CD1c-positive myeloid dendritic cell (primary cell): ENCODE data around the gene ABCC9.

Source experiments
- DNase-seq: peaks from one replicate; pipeline ENCODE4 v3.0.0-alpha.2; 2016; ENCODE audit errors: extremely low spot score

ABCC9 gene

DNA sequence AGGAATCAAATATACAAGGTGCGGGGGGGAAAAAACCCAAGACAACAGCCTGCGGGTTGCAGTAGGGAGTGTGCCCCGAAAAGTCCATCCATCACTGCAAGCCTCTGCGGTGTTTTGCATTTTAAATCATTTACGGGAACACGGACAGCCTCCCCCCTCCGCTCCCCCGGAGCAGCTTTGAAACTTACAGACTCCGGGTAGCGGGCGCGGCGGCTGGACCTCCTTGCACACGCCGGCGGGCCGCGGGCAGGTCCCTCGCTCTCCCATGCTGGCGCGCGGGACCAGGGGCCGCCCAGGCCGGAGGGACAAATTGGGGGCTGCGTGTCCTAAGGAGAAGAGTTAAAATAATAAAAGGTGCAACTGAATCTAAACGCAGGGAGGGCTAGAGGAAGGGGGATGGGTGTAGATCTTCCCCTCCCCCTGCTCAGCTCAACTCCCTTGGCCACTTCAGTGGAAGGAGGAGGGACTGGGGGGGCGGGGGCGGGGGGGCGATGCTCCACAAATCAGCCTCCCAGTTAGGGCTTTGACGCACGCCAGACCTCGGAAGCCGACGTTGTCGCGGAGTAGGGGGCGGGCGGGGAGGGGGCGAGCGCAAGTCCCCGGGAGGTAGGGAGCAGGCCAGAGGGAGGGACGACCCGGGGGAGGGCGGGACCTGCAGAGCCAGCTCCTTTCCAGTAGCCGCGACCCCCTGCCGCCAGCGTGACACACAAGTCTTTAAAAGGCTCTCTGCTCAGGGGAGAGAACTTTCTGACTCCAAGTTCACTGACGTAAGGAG is 166.7 kb downstream of the ABCC9 start, which contains the start of gene KCNJ8:
TSS of gene KCNJ8 (minus strand) at position 349 of the 775 bp plus-strand sequence. CDS start 1,090 bp downstream, outside the sequence.
- no peak for DNase-seq

DNA sequence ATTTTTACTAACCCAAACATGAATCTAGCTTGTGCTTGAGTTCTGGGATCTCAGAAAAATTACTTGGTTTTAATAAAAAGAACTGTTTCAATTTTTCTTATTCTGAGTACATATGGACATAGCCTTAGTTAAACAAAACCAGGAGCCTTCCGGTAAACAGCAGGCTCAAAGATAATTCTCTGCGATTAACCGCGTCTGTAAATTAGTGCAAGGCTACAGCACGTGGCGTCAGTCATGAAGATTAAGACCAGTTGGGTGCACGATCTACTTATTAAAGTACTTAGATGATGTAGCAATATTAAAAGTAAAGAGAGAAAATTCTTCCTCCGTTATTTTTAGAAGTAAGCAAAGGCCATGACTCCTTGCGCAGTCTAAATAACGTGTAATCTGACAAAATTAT is 167.4 kb downstream of the ABCC9 start:
- DNase-seq = no peak

- DNase-seq = no peak
Measured at GRCh38 chr12:21773263-21773741, 167.9 kb downstream of the ABCC9 start.

DNA sequence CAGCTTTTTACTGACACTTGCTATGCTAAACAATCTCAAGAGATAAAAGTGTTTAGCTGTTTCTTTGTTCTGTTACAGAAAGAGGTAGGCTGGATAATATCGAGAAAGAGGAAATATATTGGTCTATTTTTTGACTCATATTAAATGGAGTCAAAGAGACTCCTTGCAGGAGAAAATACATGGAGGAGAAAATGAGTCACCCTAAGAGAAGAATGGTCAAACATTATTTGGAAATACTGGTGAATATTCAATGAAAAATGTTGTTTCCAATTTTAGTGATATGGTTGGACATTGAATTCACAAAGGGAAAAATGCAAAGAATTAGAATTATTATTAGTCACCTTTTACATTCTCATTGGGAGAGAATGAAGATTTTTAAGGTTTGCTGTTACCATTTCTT is 169.9 kb downstream of the ABCC9 start:
- DNase-seq = no peak

DNA sequence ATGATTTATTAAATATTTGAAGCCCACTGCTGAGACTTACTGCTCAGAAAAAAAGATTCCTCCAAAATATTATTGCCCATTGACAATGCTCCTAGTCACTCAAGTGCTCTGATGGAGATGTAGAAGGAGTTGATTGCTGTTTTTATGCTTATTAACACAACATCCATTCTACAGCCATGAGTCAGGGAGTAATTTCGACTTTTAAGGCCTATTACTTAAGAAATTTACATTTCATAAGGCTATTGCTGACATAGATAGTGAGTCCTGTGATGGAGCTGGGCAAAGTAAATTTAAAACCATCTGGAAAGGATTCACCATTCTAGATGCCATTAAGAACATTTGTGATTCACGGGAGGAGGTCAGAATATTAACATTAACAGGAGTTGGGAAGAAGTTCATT is 171.9 kb downstream of the ABCC9 start:
- no peak for DNase-seq

- no peak for DNase-seq
Measured at GRCh38 chr12:21766403-21766802, 174.8 kb downstream of the ABCC9 start.

DNA sequence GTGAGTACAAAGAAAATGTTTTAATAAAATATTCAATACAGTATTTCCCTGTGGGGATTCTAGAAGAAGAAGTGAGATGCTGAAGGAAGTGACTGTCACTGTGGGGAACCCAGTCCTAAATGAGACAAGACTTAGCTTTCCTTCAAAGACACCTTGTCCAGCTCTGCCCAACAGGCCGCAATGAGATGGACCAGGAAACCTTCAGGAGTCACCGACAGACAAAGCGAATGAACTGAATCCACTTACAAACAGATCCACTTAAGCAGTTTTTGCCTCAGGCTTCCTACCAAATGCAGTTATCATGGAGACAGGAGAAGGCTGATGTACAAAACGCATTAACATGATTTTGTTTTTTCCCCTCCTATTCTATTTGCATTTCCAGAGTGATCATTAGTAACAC is 176.3 kb downstream of the ABCC9 start:
- DNase-seq = no peak

DNA sequence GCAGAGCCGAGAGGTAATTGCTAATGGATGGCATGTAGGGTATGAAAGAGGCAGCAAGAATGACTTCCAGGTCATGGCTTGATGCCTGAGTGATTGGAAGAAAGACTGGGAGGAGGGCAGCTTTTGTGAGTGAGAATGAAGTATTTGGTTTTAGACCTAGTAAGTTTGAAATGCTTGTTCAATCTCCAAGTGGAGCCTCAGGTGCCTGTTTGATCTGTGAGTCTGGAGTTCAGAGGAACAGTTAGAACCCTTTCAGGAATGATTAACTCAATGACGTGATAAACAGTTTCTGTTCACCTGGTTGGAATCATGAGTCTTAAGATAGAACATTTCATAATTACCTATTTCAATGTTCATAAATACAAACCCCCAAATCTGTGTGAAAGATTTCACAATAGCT is 177.2 kb downstream of the ABCC9 start:
- no peak for DNase-seq

DNA sequence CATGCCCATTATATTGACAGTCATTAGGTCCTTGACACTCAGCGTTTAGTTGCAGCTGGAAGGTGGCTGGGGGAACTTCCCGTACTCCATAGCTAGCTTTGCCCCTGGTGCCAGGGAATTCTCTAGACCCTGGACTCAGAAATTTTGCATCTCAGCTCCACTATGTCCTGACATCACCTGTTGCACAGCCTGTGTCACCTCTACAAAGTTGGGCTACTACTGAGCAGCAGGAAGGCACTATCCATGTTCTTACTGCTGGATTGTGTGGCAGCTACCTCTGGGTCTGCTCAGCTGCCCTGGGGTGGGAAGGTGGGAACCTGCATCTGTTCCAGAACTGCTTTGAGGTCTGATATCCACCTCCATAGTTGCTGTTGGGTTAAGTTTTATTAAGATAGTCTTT is 177.7 kb downstream of the ABCC9 start:
- DNase-seq = no peak

DNA sequence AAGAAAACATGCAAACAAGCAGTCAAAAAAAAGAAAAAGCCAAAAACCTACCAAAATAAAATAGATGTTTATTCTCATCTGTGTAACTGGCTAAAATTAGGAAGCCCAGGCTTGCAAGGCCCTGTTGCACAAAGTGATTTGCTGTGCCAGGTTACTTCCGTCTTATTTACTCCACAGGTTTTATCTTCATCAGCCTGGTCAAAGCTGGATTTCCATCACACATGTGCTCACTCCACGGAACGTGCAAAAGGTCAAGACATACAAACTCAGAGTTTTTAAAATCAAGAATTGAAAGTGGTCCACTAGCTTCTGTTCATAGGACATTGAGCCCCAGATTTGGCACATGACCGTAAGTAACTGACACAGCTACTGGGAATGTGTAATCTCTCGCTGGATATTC is 181.5 kb downstream of the ABCC9 start:
- no peak for DNase-seq

DNA sequence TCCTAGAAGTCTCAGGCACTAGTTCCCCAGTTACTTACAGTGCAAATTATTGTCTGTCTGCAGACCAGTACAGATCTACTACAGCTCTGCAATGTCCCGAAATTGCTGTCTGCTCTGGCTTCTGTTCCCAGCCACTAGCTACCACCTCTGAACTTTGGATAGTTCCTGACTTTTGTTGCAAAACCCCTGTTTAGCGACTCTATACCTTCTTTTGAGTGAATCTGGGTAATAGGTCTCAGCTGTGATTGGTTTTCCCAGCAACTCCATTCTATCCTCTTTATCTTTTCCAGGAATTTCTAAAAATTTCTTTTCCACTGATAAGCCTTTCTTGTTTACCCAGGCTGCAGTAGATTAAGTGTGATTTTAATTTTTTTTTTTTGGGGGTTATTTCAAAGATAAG is 183.5 kb downstream of the ABCC9 start:
- DNase-seq = no peak

DNA sequence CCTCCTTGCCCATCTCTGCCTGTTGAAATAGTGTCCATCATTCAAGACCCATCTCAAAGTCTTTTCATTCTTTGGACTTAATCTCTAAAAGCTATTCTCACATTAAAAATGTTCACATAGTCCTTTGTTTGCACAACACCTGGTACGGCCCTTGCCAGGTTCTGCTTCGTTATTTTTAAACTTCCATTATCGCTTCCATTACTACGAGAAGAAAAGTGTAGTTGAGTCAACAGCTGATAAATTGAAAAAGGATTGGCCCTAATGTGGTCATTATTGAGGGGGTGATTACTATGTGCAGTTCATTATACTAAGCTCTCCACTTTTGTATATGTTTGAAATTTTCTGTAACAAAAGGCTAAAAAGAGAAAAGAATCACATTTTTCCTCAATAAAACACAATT is 184.5 kb downstream of the ABCC9 start:
- no peak for DNase-seq

DNA sequence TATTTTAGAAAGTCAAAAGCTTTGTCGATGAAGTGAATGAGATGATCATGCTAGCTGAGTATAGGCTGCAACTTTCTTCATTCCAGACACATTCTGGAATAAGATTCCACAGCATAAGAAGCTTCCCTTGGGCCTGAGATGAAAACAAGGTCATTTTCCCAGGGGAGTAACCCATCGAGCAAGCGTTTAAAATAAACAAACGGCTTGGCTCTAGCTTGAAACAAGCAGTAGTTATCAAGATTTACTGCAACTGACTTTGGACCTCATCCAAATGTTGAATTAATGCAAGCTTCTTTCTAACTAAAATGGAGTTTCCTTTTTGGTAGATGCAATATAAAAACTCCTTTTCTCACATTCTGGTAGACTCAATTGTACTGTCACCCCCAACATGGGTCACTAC is 189.7 kb downstream of the ABCC9 start:
- DNase-seq = no peak
